ENCODE results near the gene EPB41L4A. TPM values are rescaled to one million over a fixed set of nuclear protein-coding genes. Genes with fewer than 3 reads are reported as not detected.

EPB41L4A gene
- total and polyA plus RNA-seq, 2 donors (not counting 3 experiments of a cell fraction or from before 2014, with no cell fraction given), result 6.0 to 17.9 TPM

DNA sequence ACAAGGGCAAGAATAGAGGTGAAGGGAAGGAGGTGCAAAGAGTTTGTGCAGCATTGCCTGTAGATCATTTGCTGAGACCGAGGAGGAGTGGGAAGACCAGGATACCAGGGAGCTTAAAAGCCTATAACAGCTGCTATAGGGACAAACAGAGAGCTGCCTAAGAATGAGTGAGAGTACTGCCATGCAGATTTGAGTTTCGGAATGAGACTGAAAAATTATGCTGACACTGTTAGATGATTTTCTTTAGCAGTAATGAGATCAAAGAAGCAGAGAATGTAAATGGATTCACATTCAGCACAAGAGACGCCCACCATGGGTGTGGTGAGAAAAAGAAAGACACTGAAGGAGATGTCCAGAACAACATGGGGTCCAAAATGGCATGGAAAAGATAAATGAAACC is 69.7 kb downstream of the EPB41L4A start:
- ChIA-PET POLR2A (no interaction called here), CTCF (no interaction called here)
- H3K27me3 ChIP-seq (ENCODE audit: control insufficient read depth in 2 of 2, insufficient read depth in 2 of 2, low read length in 2 of 2), result no peaks in the 10 kb centered on the region
- H3K4me2 ChIP-seq (ENCODE audit: insufficient read depth, low read length), result no peak overlapping the region
- H2AFZ ChIP-seq (ENCODE audit: low read depth, low read length), result no peak overlapping the region
- H3K9me3 ChIP-seq (replicated peaks; ENCODE audit: control insufficient read depth, insufficient read depth, low read length), result no peaks in the 10 kb centered on the region
- H4K20me1 ChIP-seq (replicated peaks; ENCODE audit: control insufficient read depth, extremely low read depth, insufficient read depth, low read length), result no peaks in the 10 kb centered on the region
- FAIRE-seq (no peak), DNase-seq (ENCODE audit: low read depth, low spot score) (no peak)
- intact Hi-C loops (cut with micrococcal nuclease), result no loop called here
- no peaks in the 10 kb centered on the region for H3K79me2 ChIP-seq (ENCODE audit: control insufficient read depth, insufficient read depth, low read length)
- no peaks in the 10 kb centered on the region for H3K9me1 ChIP-seq (replicated peaks; ENCODE audit: control insufficient read depth, extremely low read depth, insufficient read depth, low read length)
- H3K4me1 ChIP-seq (ENCODE audit: control insufficient read depth, extremely low read depth, insufficient read depth, low read length), result peaks cover 3% of the 10 kb centered on the region
- no peak overlapping the region for H3K4me3 ChIP-seq (replicated peaks in 1 of 3; ENCODE audit: insufficient read depth in 1 of 3, low read depth in 1 of 3, low read length in 3 of 3)
- no TSS peak for BruUV-seq (replicated peaks)
- TF ChIP-seq MYC (IDR thresholded peaks at IDR 0.05; ENCODE audit: low read depth, low read length) (no peak), POLR2A (IDR thresholded peaks at IDR 0.05; ENCODE audit: low read depth, low read length) (no peak), FOS (IDR thresholded peaks at IDR 0.05; ENCODE audit: borderline replicate concordance, insufficient read depth, low read length) (no peak), EZH2 (IDR thresholded peaks at IDR 0.05; ENCODE audit: borderline replicate concordance, low read depth, low read length, severe bottlenecking) (no peak), GATA2 (IDR thresholded peaks at IDR 0.05; ENCODE audit: insufficient read depth, insufficient read length, low read depth, low read length) (no peak), JUN (IDR thresholded peaks at IDR 0.05; ENCODE audit: borderline replicate concordance, insufficient read depth, insufficient read length, low read depth) (no peak), POLR2AphosphoS5 (IDR thresholded peaks at IDR 0.05; ENCODE audit: insufficient read depth, low read depth, low read length) (no peak)
- TF ChIP-seq, protein P1, sequence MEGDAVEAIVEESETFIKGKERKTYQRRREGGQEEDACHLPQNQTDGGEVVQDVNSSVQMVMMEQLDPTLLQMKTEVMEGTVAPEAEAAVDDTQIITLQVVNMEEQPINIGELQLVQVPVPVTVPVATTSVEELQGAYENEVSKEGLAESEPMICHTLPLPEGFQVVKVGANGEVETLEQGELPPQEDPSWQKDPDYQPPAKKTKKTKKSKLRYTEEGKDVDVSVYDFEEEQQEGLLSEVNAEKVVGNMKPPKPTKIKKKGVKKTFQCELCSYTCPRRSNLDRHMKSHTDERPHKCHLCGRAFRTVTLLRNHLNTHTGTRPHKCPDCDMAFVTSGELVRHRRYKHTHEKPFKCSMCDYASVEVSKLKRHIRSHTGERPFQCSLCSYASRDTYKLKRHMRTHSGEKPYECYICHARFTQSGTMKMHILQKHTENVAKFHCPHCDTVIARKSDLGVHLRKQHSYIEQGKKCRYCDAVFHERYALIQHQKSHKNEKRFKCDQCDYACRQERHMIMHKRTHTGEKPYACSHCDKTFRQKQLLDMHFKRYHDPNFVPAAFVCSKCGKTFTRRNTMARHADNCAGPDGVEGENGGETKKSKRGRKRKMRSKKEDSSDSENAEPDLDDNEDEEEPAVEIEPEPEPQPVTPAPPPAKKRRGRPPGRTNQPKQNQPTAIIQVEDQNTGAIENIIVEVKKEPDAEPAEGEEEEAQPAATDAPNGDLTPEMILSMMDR (IDR thresholded peaks at IDR 0.05; ENCODE audit: extremely low read depth in 1 of 2, insufficient read depth in 1 of 2, low read depth in 1 of 2, low read length in 2 of 2), result no peak
- TF ChIP-seq, protein P2, sequence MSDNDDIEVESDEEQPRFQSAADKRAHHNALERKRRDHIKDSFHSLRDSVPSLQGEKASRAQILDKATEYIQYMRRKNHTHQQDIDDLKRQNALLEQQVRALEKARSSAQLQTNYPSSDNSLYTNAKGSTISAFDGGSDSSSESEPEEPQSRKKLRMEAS (IDR thresholded peaks at IDR 0.05; ENCODE audit: insufficient read depth, insufficient read length), result no peak
- dilution Hi-C loops (cut with MboI; ENCODE audit: extremely low pct_ligation_motif_present, low sequenced_read_pairs), result no loop called here
- H3K9ac ChIP-seq (replicated peaks; ENCODE audit: extremely low read depth, insufficient read depth, low read length), result no peak overlapping the region
- H3K36me3 ChIP-seq (ENCODE audit: control insufficient read depth in 2 of 2, extremely low read depth in 1 of 2, insufficient read depth in 2 of 2, low read length in 2 of 2), result no peaks in the 10 kb centered on the region
- H3K27ac ChIP-seq (ENCODE audit: insufficient read depth, low read depth, low read length), result no peak overlapping the region
